Esophagus muscularis mucosa (tissue), 4 donors: ENCODE results near the gene ABCA2.

Experiments used
- EP300 ChIP-seq: sonication (generic); formaldehyde crosslinking; IDR thresholded peaks from one replicate; pipeline ENCODE4 v1.6.1; 2017; ENCODE audit warnings: antibody characterized with exemption
- POLR2A ChIP-seq: fragments of 450-650 bp; IDR thresholded peaks from one replicate; pipeline ENCODE4 v1.6.1; 2017; ENCODE audit warnings: antibody characterized with exemption, moderate library complexity, mild to moderate bottlenecking, low read depth
- TF ChIP-seq, protein P1 (sequence below), 3 experiments: fragments of 200-600 bp in 2 of 3; fragments of 450-650 bp in 1 of 3; sonication (generic) in 2 of 3; IDR thresholded peaks; one replicate each; pipeline ENCODE4 v1.5.1; 2017 to 2019; ENCODE audit warnings: antibody characterized with exemption in 3 of 3, mild to moderate bottlenecking in 2 of 3, moderate library complexity in 1 of 3

DNA sequence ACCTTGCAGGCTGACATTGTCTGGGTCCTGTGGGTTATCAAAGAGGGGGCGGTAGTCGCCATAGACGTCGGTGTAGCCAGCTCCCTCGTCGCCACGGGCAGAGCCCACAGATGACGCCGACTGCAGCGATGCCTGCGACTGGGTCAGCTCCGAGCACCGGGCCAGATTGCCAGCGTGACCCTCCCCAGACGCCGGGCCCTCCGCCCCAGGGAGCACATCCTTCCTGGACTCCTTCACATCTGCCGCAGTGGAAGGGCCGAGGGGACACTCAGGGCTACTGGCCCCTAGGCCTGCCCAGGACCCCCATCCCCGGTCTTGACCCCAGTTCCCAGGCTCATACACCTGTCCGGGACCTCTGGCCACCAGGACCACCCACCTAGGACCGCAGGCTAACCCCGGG is 13.9 kb downstream of the ABCA2 start:
- TF ChIP-seq, protein P1, sequence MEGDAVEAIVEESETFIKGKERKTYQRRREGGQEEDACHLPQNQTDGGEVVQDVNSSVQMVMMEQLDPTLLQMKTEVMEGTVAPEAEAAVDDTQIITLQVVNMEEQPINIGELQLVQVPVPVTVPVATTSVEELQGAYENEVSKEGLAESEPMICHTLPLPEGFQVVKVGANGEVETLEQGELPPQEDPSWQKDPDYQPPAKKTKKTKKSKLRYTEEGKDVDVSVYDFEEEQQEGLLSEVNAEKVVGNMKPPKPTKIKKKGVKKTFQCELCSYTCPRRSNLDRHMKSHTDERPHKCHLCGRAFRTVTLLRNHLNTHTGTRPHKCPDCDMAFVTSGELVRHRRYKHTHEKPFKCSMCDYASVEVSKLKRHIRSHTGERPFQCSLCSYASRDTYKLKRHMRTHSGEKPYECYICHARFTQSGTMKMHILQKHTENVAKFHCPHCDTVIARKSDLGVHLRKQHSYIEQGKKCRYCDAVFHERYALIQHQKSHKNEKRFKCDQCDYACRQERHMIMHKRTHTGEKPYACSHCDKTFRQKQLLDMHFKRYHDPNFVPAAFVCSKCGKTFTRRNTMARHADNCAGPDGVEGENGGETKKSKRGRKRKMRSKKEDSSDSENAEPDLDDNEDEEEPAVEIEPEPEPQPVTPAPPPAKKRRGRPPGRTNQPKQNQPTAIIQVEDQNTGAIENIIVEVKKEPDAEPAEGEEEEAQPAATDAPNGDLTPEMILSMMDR (IDR thresholded peaks at IDR 0.05), result no peak
- TF ChIP-seq POLR2A, result no peak
- TF ChIP-seq EP300, result no peak
